Progenitor cell of endocrine pancreas (in vitro differentiated cells): Measurements from ENCODE around the gene EEPD1. TPM values are rescaled to one million over a fixed set of nuclear protein-coding genes. Genes with fewer than 3 reads are reported as not detected.

Source experiments
- DNase-seq: peaks from one replicate; pipeline ENCODE4 v3.0.0; 2021; ENCODE audit warnings: low spot score; ENCODE audit not compliant: unreplicated experiment
- H3K27ac Mint-ChIP-seq: 2 replicates; pipeline ENCODE4 v1.8.0; 2021; ENCODE audit warnings: mild to moderate bottlenecking, moderate library complexity, mixed read lengths
- H3K27me3 Mint-ChIP-seq: 2 replicates; pipeline ENCODE4 v1.8.0; 2021; ENCODE audit warnings: mixed read lengths
- H3K36me3 Mint-ChIP-seq: 2 replicates; pipeline ENCODE4 v1.8.0; 2022; ENCODE audit warnings: mixed read lengths; ENCODE audit not compliant: insufficient read depth
- H3K4me1 Mint-ChIP-seq: 2 replicates; pipeline ENCODE4 v1.8.0; 2021; ENCODE audit warnings: low read depth, mixed read lengths
- H3K4me3 Mint-ChIP-seq: 2 replicates; pipeline ENCODE4 v1.8.0; 2021; ENCODE audit warnings: low read depth, mild to moderate bottlenecking, moderate library complexity, mixed read lengths
- H3K9me3 Mint-ChIP-seq: 2 replicates; pipeline ENCODE4 v1.8.0; 2021; ENCODE audit warnings: low read depth, mixed read lengths
- total RNA-seq: library from RNA; stranded (reverse); gene quantifications from 2 replicates; pipeline ENCODE4 v1.2.1, GENCODE V29; 2021
- TF ChIP-seq, protein P1 (sequence below): fragments of 200-600 bp; sonication (generic); IDR thresholded peaks from one replicate; pipeline ENCODE4 v1.5.0; 2021; ENCODE audit warnings: antibody characterized with exemption, mild to moderate bottlenecking; ENCODE audit not compliant: unreplicated experiment

The EEPD1 gene
- total RNA-seq, 1 donor from 2014 or later: 10.6 TPM

DNA sequence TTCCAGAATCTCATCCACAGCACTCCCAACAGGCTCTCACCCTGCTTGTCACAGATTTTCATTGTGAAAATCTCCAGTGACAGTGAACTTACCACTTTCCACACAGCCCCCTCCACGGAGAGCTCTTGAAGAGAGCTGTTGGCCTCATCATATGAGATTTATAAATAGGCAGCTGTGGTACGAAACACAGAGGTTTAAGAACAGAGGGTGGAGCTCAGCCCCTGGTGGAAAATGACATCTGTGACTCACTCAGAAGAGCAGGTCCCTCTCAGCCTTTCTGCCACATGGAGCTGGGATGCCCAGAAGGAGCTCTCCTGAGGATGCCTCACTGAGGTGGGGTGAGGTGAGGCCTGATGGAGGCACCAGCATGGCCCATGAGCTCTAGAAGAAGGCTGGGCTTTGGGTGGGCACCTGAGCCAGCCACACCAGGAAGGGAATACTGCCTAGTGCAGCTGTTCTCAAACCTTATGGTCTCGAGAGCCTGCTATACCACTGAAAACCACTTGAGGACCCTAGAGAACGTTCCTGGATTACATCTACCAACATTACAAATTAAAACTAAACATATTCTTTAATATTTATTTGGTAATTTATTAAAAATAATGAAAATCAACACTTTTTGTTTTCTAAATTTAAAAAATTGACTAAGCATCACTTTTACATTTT lies 25.8 kb upstream of the EEPD1 start:
- no peak overlapping the region for H3K27ac Mint-ChIP-seq
- H3K9me3 Mint-ChIP-seq: peaks cover 22% of the 10 kb centered on the region
- H3K27me3 Mint-ChIP-seq: no peaks in the 10 kb centered on the region
- TF ChIP-seq, protein P1, sequence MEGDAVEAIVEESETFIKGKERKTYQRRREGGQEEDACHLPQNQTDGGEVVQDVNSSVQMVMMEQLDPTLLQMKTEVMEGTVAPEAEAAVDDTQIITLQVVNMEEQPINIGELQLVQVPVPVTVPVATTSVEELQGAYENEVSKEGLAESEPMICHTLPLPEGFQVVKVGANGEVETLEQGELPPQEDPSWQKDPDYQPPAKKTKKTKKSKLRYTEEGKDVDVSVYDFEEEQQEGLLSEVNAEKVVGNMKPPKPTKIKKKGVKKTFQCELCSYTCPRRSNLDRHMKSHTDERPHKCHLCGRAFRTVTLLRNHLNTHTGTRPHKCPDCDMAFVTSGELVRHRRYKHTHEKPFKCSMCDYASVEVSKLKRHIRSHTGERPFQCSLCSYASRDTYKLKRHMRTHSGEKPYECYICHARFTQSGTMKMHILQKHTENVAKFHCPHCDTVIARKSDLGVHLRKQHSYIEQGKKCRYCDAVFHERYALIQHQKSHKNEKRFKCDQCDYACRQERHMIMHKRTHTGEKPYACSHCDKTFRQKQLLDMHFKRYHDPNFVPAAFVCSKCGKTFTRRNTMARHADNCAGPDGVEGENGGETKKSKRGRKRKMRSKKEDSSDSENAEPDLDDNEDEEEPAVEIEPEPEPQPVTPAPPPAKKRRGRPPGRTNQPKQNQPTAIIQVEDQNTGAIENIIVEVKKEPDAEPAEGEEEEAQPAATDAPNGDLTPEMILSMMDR: no peak
- peaks cover 4% of the 10 kb centered on the region for H3K4me1 Mint-ChIP-seq
- H3K4me3 Mint-ChIP-seq: no peak overlapping the region
- no peak for DNase-seq
- peaks cover 3% of the 10 kb centered on the region for H3K36me3 Mint-ChIP-seq

- peak overlapping the region; percentile 38 for H3K27ac Mint-ChIP-seq
- no peak overlapping the region for H3K4me3 Mint-ChIP-seq
- no peak for DNase-seq
Measured at GRCh38 chr7:36128448-36129047, 24.5 kb upstream of the EEPD1 start.

GRCh38 chr7:36129048-36129534 lies 24.0 kb upstream of the EEPD1 start:
- TF ChIP-seq, protein P1: no peak
- peaks cover 12% of the 10 kb centered on the region for H3K9me3 Mint-ChIP-seq
- H3K27me3 Mint-ChIP-seq: no peaks in the 10 kb centered on the region
- peaks cover 4% of the 10 kb centered on the region for H3K4me1 Mint-ChIP-seq
- H3K27ac Mint-ChIP-seq: peak overlapping the region; percentile 29
- DNase-seq: no peak
- H3K4me3 Mint-ChIP-seq: no peak overlapping the region
- no peaks in the 10 kb centered on the region for H3K36me3 Mint-ChIP-seq

More at GRCh38 chr7:36128448-36129047, 24.5 kb upstream of the EEPD1 start:
- Mint-ChIP-seq H3K4me1 (peaks cover 4% of the 10 kb centered on the region), H3K36me3 (no peaks in the 10 kb centered on the region), H3K9me3 (peaks cover 16% of the 10 kb centered on the region), H3K27me3 (no peaks in the 10 kb centered on the region)
- TF ChIP-seq, protein P1: peak; percentile 65

DNA sequence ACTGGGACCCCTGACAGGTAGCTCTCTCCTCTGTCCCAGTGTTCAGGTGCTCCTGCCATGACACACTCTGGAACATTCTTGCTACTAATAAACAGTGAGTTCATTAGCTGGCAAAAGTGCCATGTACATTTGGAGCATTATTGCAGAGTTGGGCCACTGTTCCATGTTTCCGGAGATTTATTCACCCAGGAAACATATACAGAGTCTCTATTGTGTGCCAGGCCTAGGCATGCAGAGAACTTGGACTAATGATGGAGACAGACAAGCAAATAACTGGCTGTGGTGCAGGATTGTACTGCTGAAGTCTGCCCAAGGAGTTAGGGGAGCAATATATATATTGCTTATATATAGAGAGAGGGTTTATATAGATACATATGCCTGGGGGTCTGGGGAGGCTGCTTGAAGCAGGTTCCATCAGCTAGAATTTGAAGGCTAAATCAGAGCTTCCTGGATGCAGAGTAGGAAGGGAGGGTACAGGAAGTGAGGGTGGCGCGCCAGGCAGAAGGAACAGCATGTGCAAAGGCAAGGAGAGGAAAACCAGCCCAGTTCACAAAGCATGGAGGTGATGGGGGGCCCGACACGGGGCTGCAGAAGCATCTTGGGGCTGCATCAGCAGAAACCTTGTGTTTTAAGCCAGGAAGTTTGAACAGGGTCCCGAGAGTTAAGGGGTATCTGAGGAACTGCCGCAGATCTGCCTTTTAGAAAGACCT lies 22.7 kb upstream of the EEPD1 start:
- Mint-ChIP-seq H3K27me3 (no peaks in the 10 kb centered on the region), H3K4me1 (peaks cover 4% of the 10 kb centered on the region), H3K27ac (peak overlapping the region; percentile 26), H3K4me3 (no peak overlapping the region), H3K9me3 (peaks cover 6% of the 10 kb centered on the region), H3K36me3 (no peaks in the 10 kb centered on the region)
- TF ChIP-seq, protein P1: no peak
- DNase-seq: no peak

GRCh38 chr7:36131026-36131425 lies 22.0 kb upstream of the EEPD1 start:
- no peak for DNase-seq
- Mint-ChIP-seq H3K36me3 (no peaks in the 10 kb centered on the region), H3K4me1 (peaks cover 4% of the 10 kb centered on the region), H3K27me3 (no peaks in the 10 kb centered on the region), H3K27ac (no peak overlapping the region), H3K9me3 (peaks cover 5% of the 10 kb centered on the region), H3K4me3 (no peak overlapping the region)
- TF ChIP-seq, protein P1: no peak
